IMR-90 (cell line): ENCODE measurements around the gene GLIPR1L2. TPM values are rescaled to one million over a fixed set of nuclear protein-coding genes. Genes with fewer than 3 reads are reported as not detected.
"Not testable (repeated sequence)": the region's sequence is repeated elsewhere in the genome, so short reads cannot be mapped to it uniquely, and the experiment has no call there.

Source experiments
- ATAC-seq: fragments of 200-7000 bp; cut with Tn5 transposase; 2 replicates; pipeline ENCODE4 v1.9.1; 2020; ENCODE audit warnings: low read depth, mild to moderate bottlenecking, moderate library complexity
- BruUV-seq: library from RNA; stranded (reverse); fragments of 400-500 nt; replicated peaks from 2 replicates; lab custom pipeline; 2021; lab: Mats Ljungman, UMichigan
- CTCF ChIA-PET: fragments of 300-600 bp; formaldehyde crosslinking; extraction: SDS; loops from one replicate; lab custom pipeline; 2021; ENCODE audit warnings: antibody characterized with exemption; lab: Yijun Ruan, JAX
- POLR2A ChIA-PET: fragments of 300-600 bp; sonication (Branson Sonifier 250); formaldehyde crosslinking; loops from one replicate; lab custom pipeline; 2022; ENCODE audit warnings: antibody characterized with exemption; ENCODE audit not compliant: unreplicated experiment; lab: Charles Lee
- DNase-seq: peaks from one replicate; pipeline ENCODE4 v3.0.0; 2013
- H2AFZ ChIP-seq: replicated peaks from 2 replicates; pipeline ENCODE3; 2013; ENCODE audit warnings: low read length, mild to moderate bottlenecking; ENCODE audit not compliant: poor library complexity
- H2AK5ac ChIP-seq: 2 replicates; pipeline ENCODE4 v1.6.1; 2013; ENCODE audit warnings: low read depth, low read length, inconsistent platforms
- H2AK9ac ChIP-seq: replicated peaks from 2 replicates; pipeline ENCODE3; 2013; ENCODE audit warnings: mild to moderate bottlenecking, low read depth, low read length, moderate library complexity; ENCODE audit not compliant: poor library complexity
- H2BK120ac ChIP-seq: 2 replicates; pipeline ENCODE4 v1.6.1; 2013; ENCODE audit warnings: low read depth, low read length, inconsistent platforms
- H2BK15ac ChIP-seq: 3 replicates; pipeline ENCODE4 v1.6.1; 2013; ENCODE audit warnings: low read depth, low read length, inconsistent platforms
- H2BK20ac ChIP-seq: 2 replicates; pipeline ENCODE4 v1.6.1; 2013; ENCODE audit warnings: low read depth, mild to moderate bottlenecking, inconsistent platforms, low read length, moderate library complexity
- H2BK5ac ChIP-seq: 2 replicates; pipeline ENCODE4 v1.6.1; 2013; ENCODE audit warnings: mild to moderate bottlenecking, low read depth, low read length, inconsistent platforms; ENCODE audit not compliant: poor library complexity, severe bottlenecking
- H3K14ac ChIP-seq: replicated peaks from 2 replicates; pipeline ENCODE4 v1.6.1; 2013; ENCODE audit warnings: low read depth, low read length, inconsistent platforms
- H3K18ac ChIP-seq: 2 replicates; pipeline ENCODE4 v1.6.1; 2013; ENCODE audit warnings: low read depth, low read length, control low read depth
- H3K23ac ChIP-seq: 2 replicates; pipeline ENCODE4 v1.6.1; 2013; ENCODE audit warnings: low read depth, low read length, inconsistent platforms
- H3K27ac ChIP-seq: 2 replicates; pipeline ENCODE4 v1.5.1; 2013; ENCODE audit warnings: mild to moderate bottlenecking, control low read depth, low read length; ENCODE audit not compliant: insufficient read depth
- H3K27me3 ChIP-seq: 2 replicates; pipeline ENCODE4 v1.6.1; 2013; ENCODE audit warnings: low read length; ENCODE audit not compliant: control insufficient read depth, insufficient read depth
- H3K36me3 ChIP-seq: 2 replicates; pipeline ENCODE4 v1.6.1; 2013; ENCODE audit warnings: low read length, mixed read lengths; ENCODE audit not compliant: control insufficient read depth, insufficient read depth
- H3K4ac ChIP-seq: 2 replicates; pipeline ENCODE4 v1.6.1; 2013; ENCODE audit warnings: low read depth, low read length, inconsistent platforms
- H3K4me1 ChIP-seq: 2 replicates; pipeline ENCODE4 v1.6.1; 2013; ENCODE audit warnings: low read length, mixed read lengths; ENCODE audit not compliant: control insufficient read depth, insufficient read depth
- H3K4me2 ChIP-seq: 2 replicates; pipeline ENCODE4 v1.6.1; 2013; ENCODE audit warnings: low read depth, mild to moderate bottlenecking, control low read depth, low read length, moderate library complexity
- H3K4me3 ChIP-seq: 2 replicates; pipeline ENCODE4 v1.5.1; 2013; ENCODE audit warnings: low read depth, mild to moderate bottlenecking, control low read depth, low read length, moderate library complexity; ENCODE audit not compliant: insufficient read depth
- H3K56ac ChIP-seq: 2 replicates; pipeline ENCODE4 v1.6.1; 2013; ENCODE audit warnings: low read length, inconsistent platforms; ENCODE audit not compliant: insufficient read depth; ENCODE audit errors: extremely low read depth
- H3K79me1 ChIP-seq, 2 experiments: 2 replicates each; pipeline ENCODE4 v1.6.1; 2013; ENCODE audit warnings: low read length in 2 of 2, inconsistent platforms in 1 of 2, low read depth in 1 of 2
- H3K9ac ChIP-seq: 2 replicates; pipeline ENCODE4 v1.6.1; 2013; ENCODE audit warnings: low read depth, low read length, control low read depth
- H3K9me1 ChIP-seq: 2 replicates; pipeline ENCODE4 v1.6.1; 2013; ENCODE audit warnings: low read length, inconsistent platforms; ENCODE audit not compliant: insufficient read depth
- H3K9me3 ChIP-seq: 2 replicates; pipeline ENCODE4 v1.6.1; 2013; ENCODE audit warnings: low read length; ENCODE audit not compliant: control insufficient read depth, insufficient read depth
- H4K20me1 ChIP-seq: 2 replicates; pipeline ENCODE4 v1.6.1; 2013; ENCODE audit warnings: low read length, inconsistent platforms; ENCODE audit not compliant: insufficient read depth
- H4K5ac ChIP-seq: 2 replicates; pipeline ENCODE4 v1.6.1; 2013; ENCODE audit warnings: mild to moderate bottlenecking, low read depth, low read length, control low read depth
- H4K8ac ChIP-seq, 2 experiments: 2 replicates each; pipeline ENCODE4 v1.6.1; 2013; ENCODE audit warnings: low read depth in 2 of 2, low read length in 2 of 2, control low read depth in 1 of 2, inconsistent platforms in 1 of 2
- H4K91ac ChIP-seq: 2 replicates; pipeline ENCODE4 v1.6.1; 2013; ENCODE audit warnings: low read depth, low read length, inconsistent platforms; ENCODE audit not compliant: insufficient read depth
- WGBS, 2 experiments: methylation state at CpG; one replicate each; pipeline versions ENCODE4 v1.1.5 to v1.1.7; 2013; ENCODE audit warnings: missing lambda C conversion rate in 2 of 2; ENCODE audit not compliant: insufficient read length in 1 of 2; ENCODE audit errors: extremely low coverage in 2 of 2; 5-methylcytosine and 5-hydroxymethylcytosine counted together
- dilution Hi-C: fragments of 300-500 bp; cut with HindIII; formaldehyde crosslinking; loops from one replicate; pipeline ENCODE4 v1.14.3; 2018; ENCODE audit warnings: low sequenced_read_pairs; ENCODE audit not compliant: unreplicated experiment
- in situ Hi-C: fragments of 300-500 bp; cut with MboI; formaldehyde crosslinking; loops from 3 replicates; pipeline ENCODE4 v1.14.3; 2019; ENCODE audit warnings: low sequenced_read_pairs, inconsistent platforms, mixed read lengths
- intact Hi-C: fragments of 100-400 bp; cut with micrococcal nuclease; formaldehyde crosslinking; loops from 2 replicates; pipeline ENCODE4 v1.10.0; 2022
- polyA plus RNA-seq, 3 experiments: library from polyadenylated mRNA; depleted of rRNA; stranded (reverse); fragments of >200 nt; gene quantifications; 2 replicates each; pipeline ENCODE4 v1.2.3, GENCODE V29; 2012; ENCODE audit warnings: low replicate concordance in 1 of 3
- total RNA-seq: library from RNA; depleted of rRNA; stranded (reverse); fragments of >200 nt; gene quantifications from 2 replicates; pipeline ENCODE4 v1.2.3, GENCODE V29; 2012

Gene GLIPR1L2
- total and polyA plus RNA-seq, 2 of the 4 experiments (the other 2 are of a cell fraction), result 0.07 TPM; not detected in 1

GRCh38 chr12:75346215-75346614 is 44.7 kb upstream of the GLIPR1L2 start:
- BruUV-seq, H2BK5ac ChIP-seq, H3K14ac ChIP-seq, POLR2A ChIA-PET, H3K9me1 ChIP-seq, H3K36me3 ChIP-seq, H2BK120ac ChIP-seq, H2AFZ ChIP-seq, H2BK15ac ChIP-seq, intact Hi-C loops, H3K9me3 ChIP-seq, H3K18ac ChIP-seq, H4K91ac ChIP-seq, H2AK9ac ChIP-seq, H2BK20ac ChIP-seq, H3K56ac ChIP-seq, H3K23ac ChIP-seq, H3K4me1 ChIP-seq, H3K9ac ChIP-seq, H3K79me1 ChIP-seq, H4K8ac ChIP-seq, H2AK5ac ChIP-seq, dilution Hi-C loops, H3K4ac ChIP-seq, H4K20me1 ChIP-seq, CTCF ChIA-PET, DNase-seq, H3K4me2 ChIP-seq, H4K5ac ChIP-seq, H3K4me3 ChIP-seq, H3K27ac ChIP-seq, ATAC-seq, H3K27me3 ChIP-seq: not testable (repeated sequence)
- in situ Hi-C loops, result loop anchor here (25.0 kb wide), 1 partner anchor 691 kb away; the partner anchor contains the start of gene PHLDA1
- WGBS, 2 experiments, result no CpG with 5 or more reads among the region's 6 CpGs
